ENCODE results near the gene HLA-DMA. TPM values are rescaled to one million over a fixed set of nuclear protein-coding genes. Genes with fewer than 3 reads are reported as not detected.

The HLA-DMA gene
- total RNA-seq, 1 experiment from 2014 or later = 2.8 TPM

- TF ChIP-seq, protein P1, sequence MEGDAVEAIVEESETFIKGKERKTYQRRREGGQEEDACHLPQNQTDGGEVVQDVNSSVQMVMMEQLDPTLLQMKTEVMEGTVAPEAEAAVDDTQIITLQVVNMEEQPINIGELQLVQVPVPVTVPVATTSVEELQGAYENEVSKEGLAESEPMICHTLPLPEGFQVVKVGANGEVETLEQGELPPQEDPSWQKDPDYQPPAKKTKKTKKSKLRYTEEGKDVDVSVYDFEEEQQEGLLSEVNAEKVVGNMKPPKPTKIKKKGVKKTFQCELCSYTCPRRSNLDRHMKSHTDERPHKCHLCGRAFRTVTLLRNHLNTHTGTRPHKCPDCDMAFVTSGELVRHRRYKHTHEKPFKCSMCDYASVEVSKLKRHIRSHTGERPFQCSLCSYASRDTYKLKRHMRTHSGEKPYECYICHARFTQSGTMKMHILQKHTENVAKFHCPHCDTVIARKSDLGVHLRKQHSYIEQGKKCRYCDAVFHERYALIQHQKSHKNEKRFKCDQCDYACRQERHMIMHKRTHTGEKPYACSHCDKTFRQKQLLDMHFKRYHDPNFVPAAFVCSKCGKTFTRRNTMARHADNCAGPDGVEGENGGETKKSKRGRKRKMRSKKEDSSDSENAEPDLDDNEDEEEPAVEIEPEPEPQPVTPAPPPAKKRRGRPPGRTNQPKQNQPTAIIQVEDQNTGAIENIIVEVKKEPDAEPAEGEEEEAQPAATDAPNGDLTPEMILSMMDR (IDR thresholded peaks at IDR 0.05) = no peak
- 0 out of 2 replicates have a peak, but pooled peaks have one; percentile 11 for TF ChIP-seq POLR2AphosphoS5 (IDR thresholded peaks at IDR 0.05; ENCODE audit: low read depth, low read length)
- H3K27me3 ChIP-seq (ENCODE audit: control insufficient read depth, insufficient read depth, low read length) = no peaks in the 10 kb centered on the region
- no peak overlapping the region for H3K4me3 ChIP-seq (ENCODE audit: low read depth in 2 of 2, low read length in 2 of 2)
- POLR2A ChIA-PET = no interaction called here
- CTCF ChIA-PET = interaction anchor here (0.7 to 2.8 kb wide), 3 partner anchors 50 to 98 kb away, joined by 3 to 20 read pairs (median 11); no protein-coding TSS in a partner anchor
- H3K36me3 ChIP-seq (ENCODE audit: control insufficient read depth, insufficient read depth, low read length) = peaks cover 28% of the 10 kb centered on the region
- DNase-seq (ENCODE audit: low read depth, low spot score) (no peak), ATAC-seq (peak; percentile 35)
- in situ Hi-C loops (cut with HindIII; ENCODE audit: low pct_unique_long_range_greater_than_20kb, low sequenced_read_pairs) = no loop called here
- no peaks in the 10 kb centered on the region for H3K9me3 ChIP-seq (ENCODE audit: control insufficient read depth, insufficient read depth, low read depth, low read length)
- peaks cover 40% of the 10 kb centered on the region for H3K4me1 ChIP-seq (ENCODE audit: control insufficient read depth, insufficient read depth, low read length)
- intact Hi-C loops (cut with micrococcal nuclease; ENCODE audit: unreplicated experiment) = loop anchor here (5.0 kb wide), 1 partner anchor 96 kb away; no protein-coding TSS in a partner anchor
- H3K27ac ChIP-seq (ENCODE audit: low read length) = no peak overlapping the region
- no TSS peak for BruUV-seq (replicated peaks)
Measured at GRCh38 chr6:32983493-32983848, 30.6 kb upstream of the HLA-DMA start.

DNA sequence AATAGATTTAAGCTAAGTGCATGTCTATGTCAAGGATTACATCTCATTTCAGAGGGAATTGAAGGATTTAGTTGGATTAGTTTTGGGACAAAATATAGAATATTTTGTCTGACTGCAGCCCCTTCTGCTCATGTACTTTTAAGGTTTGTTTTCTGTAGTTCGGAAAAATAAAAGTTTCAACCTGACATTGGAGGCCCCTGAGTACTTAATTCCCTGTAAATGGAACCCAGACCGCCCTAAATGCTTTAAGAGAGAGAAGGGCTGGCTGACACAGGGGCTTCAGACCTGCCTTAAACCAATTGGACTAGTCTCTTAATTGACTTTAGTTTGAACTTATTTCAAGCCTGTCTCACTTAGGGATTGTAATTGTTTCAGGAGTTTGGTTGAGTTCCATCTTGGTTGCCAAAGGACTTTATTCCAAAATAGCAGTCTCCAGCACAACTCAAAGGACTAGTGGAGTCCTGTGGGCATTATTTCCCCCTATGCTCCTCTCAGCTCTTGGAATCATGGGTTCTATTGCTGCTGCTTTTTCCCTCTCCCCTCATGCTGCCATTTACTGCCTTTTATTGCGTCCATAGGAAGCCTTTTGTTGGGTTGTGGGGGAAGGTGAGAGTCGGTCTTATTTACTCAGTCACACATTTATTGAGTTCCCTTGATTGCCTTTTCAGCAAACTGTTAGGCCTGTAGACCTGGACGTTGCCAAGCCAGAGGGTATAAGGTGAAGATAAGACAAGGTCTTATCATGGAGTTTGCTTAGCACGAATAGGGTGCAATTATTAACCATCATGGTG, 30.0 kb upstream of the HLA-DMA start:
- DNase-seq (ENCODE audit: low read depth, low spot score) (no peak), ATAC-seq (peak; percentile 18)
- H3K27me3 ChIP-seq (ENCODE audit: control insufficient read depth, insufficient read depth, low read length) = no peaks in the 10 kb centered on the region
- in situ Hi-C loops (cut with HindIII; ENCODE audit: low pct_unique_long_range_greater_than_20kb, low sequenced_read_pairs) = no loop called here
- CTCF ChIA-PET = interaction anchor here (0.7 to 2.8 kb wide), 3 partner anchors 49 to 89 kb away, joined by 3 to 20 read pairs (median 3); no protein-coding TSS in a partner anchor
- H3K4me1 ChIP-seq (ENCODE audit: control insufficient read depth, insufficient read depth, low read length) = peaks cover 46% of the 10 kb centered on the region
- peaks cover 33% of the 10 kb centered on the region for H3K36me3 ChIP-seq (ENCODE audit: control insufficient read depth, insufficient read depth, low read length)
- peak; percentile 6 for TF ChIP-seq POLR2AphosphoS5 (IDR thresholded peaks at IDR 0.05; ENCODE audit: low read depth, low read length)
- no peak for TF ChIP-seq TCF7L2 (IDR thresholded peaks at IDR 0.05; ENCODE audit: low read depth, low read length)
- TF ChIP-seq, protein P1 (IDR thresholded peaks at IDR 0.05) = no peak
- intact Hi-C loops (cut with micrococcal nuclease; ENCODE audit: unreplicated experiment) = loop anchor here (5.0 kb wide), 1 partner anchor 96 kb away; no protein-coding TSS in a partner anchor
- POLR2A ChIA-PET = interaction anchor here (0.7 kb wide), 1 partner anchor 12 kb away, joined by 4 read pairs; no protein-coding TSS in a partner anchor
- H3K27ac ChIP-seq (ENCODE audit: low read length) = no peak overlapping the region
- no peaks in the 10 kb centered on the region for H3K9me3 ChIP-seq (ENCODE audit: control insufficient read depth, insufficient read depth, low read depth, low read length)
- no TSS peak for BruUV-seq (replicated peaks)
- H3K4me3 ChIP-seq (ENCODE audit: low read depth in 2 of 2, low read length in 2 of 2) = no peak overlapping the region

DNA sequence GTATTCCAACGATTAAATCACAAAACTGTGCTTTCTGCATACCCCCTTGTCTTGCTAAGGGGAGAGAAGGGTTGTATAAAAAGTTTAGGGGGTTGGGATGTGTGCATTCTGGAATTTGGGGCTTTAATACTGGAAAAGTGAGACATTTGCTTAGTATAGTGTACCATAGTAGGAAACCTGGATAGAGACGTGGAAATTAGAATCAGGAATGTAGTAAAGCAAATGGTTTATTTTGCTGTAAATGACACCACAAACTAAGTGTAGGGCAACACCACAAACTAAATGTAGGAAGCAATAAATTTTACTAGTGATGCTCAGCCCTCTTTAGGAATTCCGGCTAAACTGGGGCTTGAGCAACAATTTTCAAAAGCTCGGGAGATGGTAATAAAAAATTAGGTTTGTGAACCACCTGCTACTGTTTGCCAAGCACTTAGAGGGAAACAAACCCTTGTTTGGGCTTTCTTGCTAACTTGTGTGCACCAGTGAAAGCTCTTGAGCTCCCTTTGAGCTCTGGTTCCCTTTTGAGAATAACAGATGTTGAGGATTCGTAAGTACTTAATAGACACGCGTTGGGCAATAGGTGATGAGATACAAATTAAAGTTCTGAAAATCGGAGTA, 29.3 kb upstream of the HLA-DMA start:
- intact Hi-C loops (cut with micrococcal nuclease; ENCODE audit: unreplicated experiment) (loop anchor here (5.0 kb wide), 1 partner anchor 95 kb away; no protein-coding TSS in a partner anchor), in situ Hi-C loops (cut with HindIII; ENCODE audit: low pct_unique_long_range_greater_than_20kb, low sequenced_read_pairs) (no loop called here)
- Histone ChIP-seq H3K36me3 (ENCODE audit: control insufficient read depth, insufficient read depth, low read length) (peaks cover 40% of the 10 kb centered on the region), H3K4me1 (ENCODE audit: control insufficient read depth, insufficient read depth, low read length) (peaks cover 53% of the 10 kb centered on the region), H3K27ac (ENCODE audit: low read length) (no peak overlapping the region), H3K27me3 (ENCODE audit: control insufficient read depth, insufficient read depth, low read length) (no peaks in the 10 kb centered on the region), H3K9me3 (ENCODE audit: control insufficient read depth, insufficient read depth, low read depth, low read length) (no peaks in the 10 kb centered on the region), H3K4me3 (ENCODE audit: low read depth in 2 of 2, low read length in 2 of 2) (no peak overlapping the region)
- ATAC-seq = no peak
- no peak for DNase-seq (ENCODE audit: low read depth, low spot score)
- CTCF ChIA-PET = interaction anchor here (1.1 kb wide), 1 partner anchor 49 kb away, joined by 3 read pairs; no protein-coding TSS in a partner anchor
- POLR2A ChIA-PET = interaction anchor here (3.2 kb wide), 1 partner anchor 11 kb away, joined by 26 read pairs; no protein-coding TSS in a partner anchor
- no TSS peak for BruUV-seq (replicated peaks)
- TF ChIP-seq, protein P1 (IDR thresholded peaks at IDR 0.05) = no peak
- TF ChIP-seq POLR2AphosphoS5 (IDR thresholded peaks at IDR 0.05; ENCODE audit: low read depth, low read length) (peak; percentile 84), REST (IDR thresholded peaks at IDR 0.05; ENCODE audit: insufficient read depth in 1 of 2, low read depth in 2 of 2, low read length in 1 of 2) (no peak), SIN3A (IDR thresholded peaks at IDR 0.05; ENCODE audit: borderline replicate concordance, insufficient read depth, low read depth, low read length) (no peak), TCF7L2 (IDR thresholded peaks at IDR 0.05; ENCODE audit: low read depth, low read length) (no peak)
